Measurements from ENCODE around the gene KIF2C.

DNA sequence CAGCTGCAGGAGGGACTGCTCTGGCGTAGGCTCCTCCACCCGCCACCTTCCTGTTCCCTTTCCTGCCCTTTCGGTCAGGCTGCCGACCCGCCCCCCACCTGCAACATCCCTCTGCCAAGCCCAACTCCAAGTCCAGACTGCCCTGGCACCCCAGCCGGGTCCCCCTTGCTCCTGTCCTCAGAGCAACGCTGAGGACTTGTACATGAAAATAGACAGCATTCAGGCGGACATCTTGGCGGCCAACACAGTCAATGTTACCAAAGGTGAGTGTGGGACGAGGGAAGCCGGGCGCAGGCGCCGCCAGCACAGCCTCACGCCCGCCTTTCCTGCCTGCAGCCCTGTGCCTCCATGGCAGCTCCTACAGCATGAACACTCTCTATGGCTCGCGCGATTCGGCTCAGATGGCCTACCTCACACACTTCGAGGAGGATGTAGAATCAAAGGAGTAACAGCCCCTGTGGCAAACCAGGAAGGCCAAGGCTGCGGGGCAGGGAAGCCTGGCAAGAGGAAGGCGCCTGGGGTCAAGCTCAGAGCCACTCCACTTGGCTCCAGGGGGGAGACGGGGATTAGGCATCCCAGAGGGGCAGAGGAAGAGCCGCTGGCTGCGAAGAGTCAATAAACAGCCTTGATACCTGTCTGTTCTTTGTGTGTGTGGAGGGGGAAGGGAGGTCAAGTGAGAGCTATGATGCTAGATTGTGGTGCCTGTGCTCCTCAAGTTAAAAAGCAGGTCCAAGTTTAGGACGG lies 14.5 kb upstream of the KIF2C start:
- TF ChIP-seq EZH2 (IDR thresholded peaks at IDR 0.05), result no peak
- TF ChIP-seq POLR2AphosphoS5 (IDR thresholded peaks at IDR 0.05; ENCODE audit: borderline replicate concordance, low read depth, low read length), result no peak
- no peak for TF ChIP-seq FOXP2 (optimal IDR thresholded peaks at IDR 0.05; ENCODE audit: control extremely low read depth, extremely low read length, insufficient read depth)

All from SK-N-MC (cell line).